Kidney tubule cell (primary cell): ENCODE results near the gene ZNF180.
"Not testable (repeated sequence)": the region's sequence is repeated elsewhere in the genome, so short reads cannot be mapped to it uniquely, and the experiment has no call there.

ENCODE experiments used
- DNase-seq: peaks from one replicate; pipeline ENCODE4 v3.0.0-alpha.2; 2018; ENCODE audit warnings: low spot score

The ZNF180 gene

DNA sequence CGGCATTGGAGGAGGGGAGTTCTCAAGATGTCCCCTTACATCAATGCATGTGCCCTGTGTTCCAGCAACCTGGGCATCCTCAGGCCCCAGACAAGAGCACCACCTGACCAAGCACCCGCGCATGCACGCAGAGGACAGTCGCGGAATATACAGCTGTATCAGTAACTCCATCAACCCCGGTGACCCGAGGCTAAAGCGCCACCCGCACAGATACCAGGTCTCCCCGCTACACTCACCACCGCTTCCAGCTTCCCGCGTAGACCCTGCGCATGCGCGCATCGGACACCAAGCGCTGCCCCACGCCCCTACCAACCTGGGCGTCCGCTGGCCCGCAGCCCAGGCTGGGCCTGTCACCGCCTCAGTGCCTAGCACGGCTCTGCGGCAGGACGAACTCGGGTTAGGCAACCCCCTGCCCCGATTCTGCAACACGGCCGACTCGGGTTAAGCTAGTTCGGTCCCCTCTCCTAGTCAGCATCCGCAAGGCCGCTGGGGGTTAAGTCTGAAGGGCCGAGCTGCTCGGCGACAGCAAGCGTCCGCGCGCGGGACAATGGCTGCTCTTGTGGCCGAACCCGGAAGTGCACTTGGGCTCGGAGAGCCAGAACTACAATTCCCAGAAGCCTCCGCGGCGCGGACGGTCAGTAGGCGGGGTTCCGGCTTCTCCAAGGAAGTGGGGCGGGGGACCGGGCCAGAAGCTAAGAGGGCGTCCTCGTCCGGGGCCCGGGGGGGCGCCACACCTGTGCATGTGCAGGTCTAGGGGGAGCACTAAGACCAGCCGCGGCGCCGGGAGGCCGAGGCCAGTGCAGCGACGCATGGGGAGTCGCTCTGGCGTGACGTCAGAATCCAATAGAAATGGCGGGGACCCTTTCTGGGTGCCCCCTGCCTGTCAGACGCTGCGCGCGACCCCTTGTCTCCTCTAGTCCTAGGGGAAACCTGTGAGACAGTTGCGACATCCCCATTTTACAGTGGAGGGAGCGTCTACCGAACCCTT is at the start of gene ZNF180:
Gene ZNF180 (minus strand): TSS at position 561 of the 988 bp plus-strand sequence. CDS start 3,188 bp downstream, outside the sequence.
- DNase-seq: peak; percentile 96

DNA sequence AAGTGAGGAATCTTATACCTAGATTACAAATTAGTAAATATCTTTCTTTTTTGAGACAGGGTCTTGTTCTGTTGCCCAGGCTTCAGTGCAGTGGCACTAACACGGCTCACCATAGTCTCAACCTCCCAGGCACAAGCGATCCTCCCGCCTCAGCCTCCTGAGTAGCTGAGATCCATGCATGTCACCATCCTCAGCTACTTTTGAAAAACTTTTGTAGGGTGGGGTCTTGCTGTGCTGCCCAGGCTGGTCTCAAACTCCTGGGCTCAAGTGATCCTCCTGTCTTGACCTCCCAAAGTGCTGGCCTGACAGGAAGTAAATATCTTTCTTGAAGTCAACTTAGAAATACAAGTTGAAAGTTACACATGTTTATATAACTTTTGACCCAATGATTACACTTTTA is 49.2 kb upstream of the ZNF180 start:
- no peak for DNase-seq

DNA sequence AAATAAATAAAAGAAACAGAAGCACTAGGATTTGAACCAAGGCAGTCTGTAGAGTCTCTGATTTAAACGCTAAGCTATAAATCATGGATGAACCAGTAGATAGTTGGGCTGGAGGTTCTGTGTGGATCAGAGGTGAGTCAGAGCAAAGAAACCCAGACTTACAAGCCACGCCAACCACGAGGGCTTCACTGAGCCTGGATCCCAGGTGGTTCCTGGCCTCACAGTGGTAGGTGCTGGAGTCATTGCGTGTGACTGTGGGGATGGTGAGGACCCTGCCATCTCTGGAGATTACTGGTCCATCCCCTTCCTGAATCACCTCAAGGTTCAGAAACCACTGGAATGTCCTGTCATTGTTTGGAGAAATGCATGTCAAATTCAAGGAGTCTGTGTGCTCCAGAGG is 48.4 kb upstream of the ZNF180 start:
- DNase-seq: peak; percentile 95

DNA sequence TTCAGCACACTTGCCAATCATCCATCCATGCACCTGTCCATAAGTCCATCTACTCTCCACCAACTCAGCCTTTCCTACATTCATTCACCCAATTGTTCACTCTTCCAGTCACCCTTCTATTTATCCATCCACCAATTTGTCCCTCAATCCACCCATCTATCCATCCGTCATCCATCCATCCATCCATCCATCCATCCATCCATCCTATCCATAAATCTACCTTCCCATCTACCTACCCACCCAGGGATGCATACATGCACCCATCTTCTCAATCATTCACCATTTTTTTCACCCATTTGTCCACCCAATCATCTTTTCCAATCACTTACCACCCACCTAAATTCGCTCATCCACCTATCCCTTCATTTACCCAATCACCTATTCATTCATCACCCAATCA is 43.7 kb upstream of the ZNF180 start:
- DNase-seq: no peak

DNA sequence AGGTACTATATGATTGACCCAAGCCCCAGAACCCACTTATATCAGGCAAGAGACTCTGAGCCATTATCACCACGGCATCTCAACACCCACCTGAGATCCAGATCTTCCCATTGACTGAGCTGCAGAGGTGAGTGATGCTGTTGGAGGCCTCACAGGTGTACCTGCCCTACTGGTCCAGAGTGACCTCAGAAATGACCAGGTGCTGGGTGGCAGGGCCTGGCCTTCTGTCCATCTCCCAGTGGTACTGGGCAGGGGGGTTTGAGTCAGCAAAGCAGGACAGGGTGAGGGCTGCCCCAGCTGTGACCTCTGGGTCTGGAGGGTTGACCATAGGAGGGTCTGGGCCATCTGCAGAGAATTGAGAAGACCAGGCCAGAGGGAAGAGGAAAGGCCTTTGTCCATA is 42.3 kb upstream of the ZNF180 start:
- DNase-seq: no peak

DNA sequence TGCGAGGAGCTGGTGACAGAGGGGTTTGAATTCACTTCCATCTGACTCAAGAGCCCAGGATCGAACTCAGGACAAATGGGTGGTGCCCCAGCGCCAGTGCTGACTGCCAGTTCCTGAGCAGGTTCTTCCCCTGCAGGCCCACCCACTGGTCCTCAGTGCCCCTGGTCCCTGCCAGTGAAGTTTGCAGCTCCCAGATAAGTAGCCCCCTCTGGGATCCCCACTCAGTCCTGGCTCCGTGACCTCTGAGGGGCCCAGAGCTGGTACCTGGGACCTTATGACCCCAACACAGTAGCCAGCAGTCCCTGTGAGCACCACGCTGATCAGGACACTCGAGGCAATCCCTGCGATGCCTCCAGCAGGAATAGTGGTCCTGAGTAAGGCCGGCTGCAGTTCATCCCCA is 40.4 kb upstream of the ZNF180 start:
- no peak for DNase-seq

DNA sequence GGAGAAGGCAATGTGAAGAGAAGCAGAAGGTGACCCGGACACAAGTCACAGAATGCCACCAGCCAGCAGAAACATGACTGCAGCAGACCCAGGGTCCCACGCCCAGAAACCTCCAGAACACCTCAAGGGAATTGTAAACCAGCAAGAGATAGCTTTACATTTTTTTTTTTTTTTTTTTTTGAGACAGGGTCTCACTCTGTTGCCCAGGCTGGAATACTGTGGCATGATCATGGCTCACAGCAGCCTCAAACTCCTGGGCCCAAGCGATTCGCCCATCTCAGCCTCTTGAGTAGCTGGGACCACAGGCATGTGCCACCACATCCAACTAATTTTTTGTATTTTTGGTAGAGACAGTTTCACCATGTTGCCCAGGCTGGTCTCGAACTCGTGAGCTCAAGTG is 39.7 kb upstream of the ZNF180 start:
- DNase-seq: no peak

DNA sequence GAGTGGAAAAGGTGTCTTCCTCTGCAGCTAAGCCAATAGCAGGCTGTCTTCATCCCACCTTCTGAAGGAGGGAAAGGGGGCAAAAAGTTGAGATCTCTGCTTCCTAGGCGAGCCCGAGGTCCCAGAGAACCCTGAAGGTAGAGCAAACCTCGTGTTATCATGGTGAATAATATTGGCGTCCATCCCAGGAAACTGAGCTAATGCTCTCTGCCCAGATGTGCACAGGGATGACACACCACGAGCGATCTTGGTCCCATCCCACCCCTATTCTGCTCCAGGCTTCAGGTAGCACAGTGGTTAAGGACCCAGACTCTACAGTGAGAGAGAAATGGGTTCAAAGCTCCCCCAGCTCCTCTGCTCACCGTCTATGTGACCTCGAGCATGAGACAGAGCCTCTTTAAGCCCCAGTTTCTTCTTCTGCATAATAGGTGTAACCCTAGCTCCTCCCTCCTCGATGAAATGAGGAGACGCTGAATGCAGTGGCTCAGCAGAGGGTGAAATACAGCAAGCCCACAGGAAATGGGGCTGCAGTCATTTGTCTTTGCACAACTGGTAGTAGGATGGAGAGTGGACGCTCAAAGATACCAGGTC is 39.0 kb upstream of the ZNF180 start:
- DNase-seq: peak; percentile 44

DNA sequence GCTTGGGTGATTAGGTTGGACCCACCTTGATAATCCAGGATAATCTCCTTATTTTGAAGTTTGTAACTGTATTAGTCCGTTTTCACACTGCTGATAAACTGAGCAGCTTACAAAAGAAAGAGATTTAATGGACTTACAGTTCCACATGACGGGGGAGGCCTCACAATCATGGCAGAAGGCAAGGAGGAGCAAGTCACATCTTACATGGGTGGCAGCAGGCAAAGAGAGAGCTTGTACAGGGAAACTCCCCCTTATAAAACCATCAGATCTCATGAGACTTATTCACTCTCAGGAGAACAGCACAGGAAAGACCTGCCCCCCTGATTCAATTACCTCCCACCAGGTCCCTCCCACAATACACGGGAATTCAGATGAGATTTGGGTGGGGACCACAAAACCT is 35.0 kb upstream of the ZNF180 start:
- DNase-seq: not testable (repeated sequence)

DNA sequence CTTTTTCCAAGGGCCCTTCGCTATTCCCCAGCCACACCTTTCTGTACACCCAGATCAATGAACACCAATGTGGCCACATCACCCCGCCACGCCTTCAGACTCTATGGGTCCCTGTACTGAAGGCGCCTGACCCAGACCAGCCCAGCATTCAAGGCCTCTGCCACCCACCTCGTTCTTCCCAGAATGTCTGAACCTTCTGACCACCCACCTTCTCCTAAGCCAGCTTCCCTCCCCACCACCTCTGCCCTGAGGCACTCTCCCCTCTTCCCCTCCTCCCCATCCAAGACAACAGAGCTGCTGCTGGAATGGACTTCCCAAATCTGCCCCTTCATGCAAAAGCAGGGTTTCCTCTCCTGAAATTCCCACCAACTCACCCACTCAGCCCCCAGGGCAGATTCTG is 32.5 kb upstream of the ZNF180 start:
- DNase-seq: no peak

DNA sequence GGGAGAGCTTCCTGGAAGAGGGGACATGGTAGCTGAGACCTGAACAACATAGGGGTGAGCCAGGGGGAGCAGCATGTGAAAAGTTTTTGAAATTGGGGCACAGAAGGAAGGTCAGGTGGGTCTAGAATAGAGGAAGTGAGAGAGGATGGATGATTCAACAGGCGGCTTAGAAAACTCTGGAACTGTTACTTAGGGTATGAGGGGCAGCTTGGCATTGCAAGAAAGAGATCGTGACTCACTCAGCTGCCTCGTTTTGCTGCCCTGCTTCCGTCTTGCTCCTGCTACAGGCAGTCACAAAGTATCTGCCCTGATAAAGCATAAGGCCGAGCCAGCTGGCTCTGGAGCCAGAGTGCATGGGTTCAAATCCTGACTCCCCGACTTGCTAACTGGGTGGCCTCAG is 30.5 kb upstream of the ZNF180 start:
- DNase-seq: peak; percentile 13

DNA sequence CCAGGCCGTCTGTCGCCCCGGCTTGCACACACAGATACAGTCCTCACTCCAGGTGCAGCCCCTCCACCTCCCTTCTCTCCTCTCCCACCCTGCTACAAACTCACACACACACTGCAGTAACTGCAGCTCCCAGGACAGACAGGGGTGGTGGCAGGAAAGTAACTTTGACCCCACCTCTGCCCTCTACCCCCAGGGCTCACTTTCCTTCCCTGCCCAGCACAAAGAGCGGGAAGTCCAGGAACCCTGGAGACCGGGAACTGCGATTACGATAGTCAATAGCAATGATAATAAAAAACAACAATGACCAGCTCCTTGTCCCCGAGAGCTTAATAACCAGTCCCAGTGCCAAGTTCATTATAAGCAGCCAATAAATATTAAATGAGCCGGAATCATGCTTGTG is 29.2 kb upstream of the ZNF180 start, which contains the start of gene CEACAM20:
Gene CEACAM20 (minus strand): TSS at position 140 of the 400 bp plus-strand sequence. CDS start 166 bp downstream, outside the sequence.
- no peak for DNase-seq

DNA sequence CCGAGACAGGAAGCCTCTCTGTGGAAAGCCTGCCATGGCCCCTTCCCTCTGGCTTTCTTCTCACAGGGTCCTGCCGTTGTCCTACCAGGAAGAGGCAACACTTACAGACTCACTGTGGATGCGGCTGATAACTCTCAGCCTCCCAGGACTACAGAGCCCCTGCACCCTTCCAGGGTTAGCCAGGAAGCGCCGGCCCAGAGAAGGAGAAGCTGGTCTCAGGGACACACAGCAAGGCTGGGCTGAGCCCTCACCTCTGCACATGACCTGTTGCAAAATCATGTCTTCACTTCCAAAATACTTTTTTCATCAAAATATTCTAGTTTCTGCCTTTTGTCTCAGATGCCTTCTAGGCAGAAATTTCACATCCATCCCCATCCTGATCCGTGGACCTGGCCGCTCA is 27.2 kb upstream of the ZNF180 start:
- DNase-seq: no peak

DNA sequence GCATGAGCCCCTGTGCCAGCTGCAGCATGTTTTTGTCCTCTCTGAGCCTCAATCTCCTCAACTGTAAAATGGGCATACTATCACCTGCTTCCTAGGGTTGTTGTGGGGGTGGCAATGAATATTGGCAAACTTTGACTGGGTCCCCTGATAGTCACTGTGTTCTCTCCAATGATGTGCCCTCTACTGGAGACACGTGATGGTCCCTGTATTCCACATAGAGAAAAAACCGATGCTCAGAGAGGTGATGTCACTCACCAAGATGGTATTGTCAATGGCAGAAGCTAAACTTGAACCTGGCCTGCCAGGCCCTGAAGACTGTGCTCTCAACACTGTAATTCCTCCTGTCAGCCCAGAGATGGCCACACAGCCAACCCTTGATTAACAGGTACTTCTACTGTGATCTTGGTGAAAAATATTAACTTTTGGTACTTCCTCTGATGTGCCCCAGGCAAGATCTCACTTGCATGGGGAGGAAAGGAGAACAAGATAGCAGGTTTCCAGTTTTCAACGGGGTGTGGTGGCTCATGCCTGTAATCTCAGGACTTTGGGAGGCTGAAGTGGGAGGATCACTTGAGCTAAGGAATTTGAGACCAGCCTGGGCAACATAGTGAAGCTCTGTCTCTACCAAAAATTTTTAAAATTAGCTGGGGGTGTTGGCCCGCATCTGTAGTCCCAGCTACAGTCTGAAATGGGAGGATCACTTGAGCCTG is 25.6 kb upstream of the ZNF180 start:
- DNase-seq: no peak

DNA sequence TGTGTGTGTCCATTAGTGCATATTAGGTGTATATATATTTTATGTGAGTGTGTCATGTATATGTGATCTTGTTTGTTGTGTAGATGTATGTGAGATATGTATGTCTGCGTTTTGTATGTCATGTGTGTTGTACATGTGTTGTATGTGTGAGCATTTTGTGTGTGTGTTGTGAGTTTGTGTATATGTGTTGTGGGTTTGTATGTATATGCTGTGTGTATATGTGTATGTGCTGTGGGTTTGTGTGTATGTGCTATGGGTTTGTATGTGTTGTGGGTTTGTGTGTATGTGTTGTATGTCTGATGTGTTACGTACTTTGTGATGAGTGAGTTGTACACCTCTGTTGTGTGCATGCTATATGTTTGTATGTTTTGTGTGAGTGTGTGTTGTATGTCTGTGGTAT is 21.0 kb upstream of the ZNF180 start:
- no peak for DNase-seq

DNA sequence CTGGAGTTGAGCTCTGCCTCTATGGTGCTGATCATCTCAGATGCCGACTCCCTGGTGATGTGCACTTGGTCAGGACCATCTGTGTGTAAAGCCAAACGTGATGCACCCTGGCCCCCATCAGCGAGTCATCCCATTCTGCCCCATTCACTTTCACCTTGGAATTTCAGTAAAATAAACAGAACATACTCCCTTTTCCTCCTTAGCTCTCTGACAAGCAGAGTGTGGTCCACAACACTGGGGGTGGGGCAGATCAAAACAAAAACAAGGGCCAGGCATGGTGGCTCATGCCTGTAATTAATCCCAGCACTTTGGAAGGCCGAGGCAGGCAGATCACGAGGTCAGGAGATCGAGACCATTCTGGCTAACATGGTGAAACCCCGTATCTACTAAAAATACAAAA is 16.8 kb upstream of the ZNF180 start:
- DNase-seq: no peak

DNA sequence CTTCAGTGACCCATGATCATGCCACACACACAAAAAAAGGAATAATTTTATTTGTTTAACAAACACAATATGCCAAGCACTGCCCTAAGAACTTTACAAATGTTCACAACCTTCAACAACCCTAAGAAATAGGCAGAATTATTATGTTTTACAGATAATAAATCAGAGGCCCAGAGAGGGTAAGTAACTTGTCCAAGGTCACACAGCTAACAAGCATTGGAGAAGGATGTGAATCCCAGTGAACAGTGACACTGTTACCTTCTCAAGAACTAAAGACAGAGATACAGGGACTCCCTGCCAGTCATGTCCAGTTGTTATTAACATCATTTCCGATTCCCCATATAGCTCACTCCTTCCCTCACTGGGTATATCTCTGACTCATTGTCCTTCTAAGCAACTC is 15.6 kb upstream of the ZNF180 start:
- DNase-seq: no peak

DNA sequence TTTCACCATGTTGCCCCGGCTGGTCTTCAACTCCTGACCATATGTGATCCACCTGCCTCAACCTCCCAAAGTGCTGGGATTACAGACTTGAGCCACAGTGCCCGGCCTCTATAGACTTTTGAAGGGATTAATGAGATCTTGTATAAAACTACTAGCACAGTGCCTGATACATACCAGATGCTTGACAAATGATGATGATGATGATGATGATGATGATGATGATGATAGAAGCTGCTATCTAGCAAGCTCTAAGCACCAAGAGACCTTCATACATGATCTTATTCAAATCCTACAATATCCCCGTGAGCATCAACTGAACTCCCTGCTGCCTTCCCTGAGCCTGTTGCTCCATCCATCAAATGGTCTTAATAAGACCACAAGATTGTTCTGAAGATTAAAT is 14.7 kb upstream of the ZNF180 start:
- DNase-seq: no peak

DNA sequence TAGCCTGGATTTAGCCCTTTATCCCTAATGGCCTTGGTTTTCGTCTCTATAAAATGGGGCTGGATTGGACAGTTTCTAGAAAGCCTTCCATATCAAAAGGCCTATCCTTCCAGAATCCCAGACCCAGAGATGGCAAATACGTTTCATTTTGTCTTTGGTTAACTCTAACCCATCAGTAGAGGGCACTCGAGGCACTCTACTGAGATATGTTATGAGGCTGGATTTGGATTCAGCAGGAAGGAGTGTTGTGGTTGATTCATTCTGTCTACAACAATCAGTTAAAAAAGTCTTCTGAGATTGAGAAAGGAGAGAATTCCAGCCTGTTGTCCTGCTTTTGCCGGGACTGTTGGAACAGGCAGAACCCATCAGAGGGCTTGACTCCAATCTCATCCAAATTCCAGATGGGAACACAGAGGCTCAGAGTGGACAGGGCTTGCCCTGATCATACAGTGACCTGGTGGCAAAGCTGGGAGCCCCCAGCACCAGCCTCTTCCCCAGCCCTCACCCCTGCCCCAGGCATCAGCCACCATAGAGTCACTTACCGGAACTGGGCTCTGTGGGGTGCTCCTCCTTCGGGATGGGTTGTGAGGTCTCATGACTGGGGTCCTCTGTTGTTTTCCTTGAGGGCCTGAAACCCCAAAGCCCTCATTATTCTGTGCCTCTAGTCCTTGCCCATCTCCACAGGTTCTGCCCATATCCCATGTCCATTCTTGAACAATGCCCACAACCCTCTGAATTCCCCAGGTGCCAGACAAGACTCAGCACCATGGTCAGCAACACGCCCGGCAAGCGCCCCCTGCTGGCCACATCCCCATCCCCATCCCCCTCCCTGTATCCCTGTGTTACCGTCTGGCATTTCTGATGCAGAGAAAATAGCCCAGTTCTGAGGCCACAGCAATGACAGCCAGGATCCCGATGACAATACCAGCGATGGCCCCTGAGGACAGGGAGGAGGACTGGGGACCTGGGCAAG is 12.3 kb upstream of the ZNF180 start:
- peak; percentile 58 for DNase-seq

DNA sequence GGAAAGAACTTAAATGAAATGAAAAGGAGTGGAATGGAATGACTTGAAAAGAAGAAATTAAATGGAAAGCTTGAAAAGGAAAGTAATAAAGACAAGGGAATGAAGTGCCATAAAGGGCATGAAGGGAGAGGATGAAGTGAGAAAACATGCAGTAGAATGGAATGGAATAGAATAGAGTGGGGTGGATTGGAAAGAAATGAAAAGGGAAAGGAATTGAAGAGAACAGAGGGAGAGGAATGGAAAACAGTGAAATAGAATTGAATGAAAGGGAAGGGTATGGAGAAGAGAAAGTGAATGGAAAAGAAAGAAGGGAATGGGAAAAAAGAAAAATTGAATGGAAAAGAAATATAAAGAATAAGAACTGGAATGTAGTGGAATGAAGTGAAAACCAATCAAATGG is 9.2 kb upstream of the ZNF180 start:
- DNase-seq: no peak

DNA sequence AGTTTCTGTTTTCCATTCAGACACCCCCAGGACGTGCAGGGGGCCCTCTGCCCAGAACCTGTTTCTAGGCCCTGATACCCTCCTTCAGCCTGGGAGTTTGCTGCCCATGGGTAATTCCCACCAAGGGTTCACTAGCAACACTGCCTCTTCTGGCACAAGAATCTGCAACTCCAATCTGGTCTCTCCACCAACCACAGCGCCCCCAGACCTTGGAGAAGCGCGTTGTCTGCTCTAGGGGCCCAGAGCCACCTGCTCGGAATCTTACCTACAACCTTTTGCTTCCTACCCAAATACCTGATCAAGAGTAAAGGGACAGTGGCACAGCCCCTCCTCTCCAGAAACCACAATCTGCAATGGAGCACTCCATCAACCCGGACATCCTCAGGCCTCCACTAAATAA is 763 bp downstream of the ZNF180 start:
- DNase-seq: no peak

DNA sequence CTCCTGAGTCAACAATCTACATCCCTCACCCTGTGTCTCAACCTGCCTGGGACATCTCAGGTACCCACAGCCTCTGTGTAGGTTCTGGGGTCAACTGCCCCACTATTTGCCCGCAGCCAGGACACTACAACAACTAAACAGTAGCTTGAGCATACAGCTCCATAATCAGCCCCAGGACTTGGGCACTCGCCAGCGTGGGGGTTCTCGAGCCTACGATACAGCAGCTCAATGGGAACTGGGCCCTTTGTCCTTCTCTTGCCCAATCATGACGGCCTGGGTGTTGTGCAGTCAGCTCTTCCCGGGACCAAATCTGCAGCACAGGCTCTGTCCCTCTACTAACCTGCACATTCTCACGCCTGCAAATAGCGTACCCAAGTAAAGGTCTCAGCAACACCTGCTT is 1.3 kb downstream of the ZNF180 start:
- no peak for DNase-seq
